NCI-H82 treated with DMSO at 0.1 percent for 48 hours (cell line): Measurements from ENCODE around the gene GMDS.
"Not testable (repeated sequence)": the region's sequence is repeated elsewhere in the genome, so short reads cannot be mapped to it uniquely, and the experiment has no call there.

Experiments used
- DNase-seq: peaks from one replicate; lab custom pipeline; 2025; ENCODE audit not compliant: unreplicated experiment; lab: John Stamatoyannopoulos, UW

GMDS gene

GRCh38 chr6:1698527-1698926, 546.9 kb downstream of the GMDS start:
- DNase-seq: no peak

GRCh38 chr6:1697688-1698351, 547.6 kb downstream of the GMDS start:
- no peak for DNase-seq

- no peak for DNase-seq
These were observed 548.9 kb downstream of the GMDS start for GRCh38 chr6:1696463-1696850.

GRCh38 chr6:1695546-1696462, 549.6 kb downstream of the GMDS start:
- DNase-seq: no peak

- DNase-seq: not testable (repeated sequence)
These were observed 553.6 kb downstream of the GMDS start for GRCh38 chr6:1691828-1692227.

GRCh38 chr6:1690656-1691055, 554.7 kb downstream of the GMDS start:
- not testable (repeated sequence) for DNase-seq

GRCh38 chr6:1689141-1689540, 556.3 kb downstream of the GMDS start:
- no peak for DNase-seq

GRCh38 chr6:1688396-1688795, 557.0 kb downstream of the GMDS start:
- DNase-seq: no peak

GRCh38 chr6:1687402-1687801, 558.0 kb downstream of the GMDS start:
- no peak for DNase-seq

- DNase-seq: no peak
These were observed 559.0 kb downstream of the GMDS start for GRCh38 chr6:1686117-1687098.

- no peak for DNase-seq
These were observed 565.7 kb downstream of the GMDS start for GRCh38 chr6:1679688-1680068.

- no peak for DNase-seq
These were observed 566.2 kb downstream of the GMDS start for GRCh38 chr6:1679031-1679687.

GRCh38 chr6:1678201-1678600, 567.2 kb downstream of the GMDS start:
- no peak for DNase-seq

- no peak for DNase-seq
These were observed 573.0 kb downstream of the GMDS start for GRCh38 chr6:1672379-1672778.

- DNase-seq: no peak
These were observed 574.5 kb downstream of the GMDS start for GRCh38 chr6:1670711-1671462.

GRCh38 chr6:1669996-1670395, 575.4 kb downstream of the GMDS start:
- DNase-seq: no peak

- not testable (repeated sequence) for DNase-seq
These were observed 576.9 kb downstream of the GMDS start for GRCh38 chr6:1668456-1668855.

GRCh38 chr6:1667805-1668175, 577.6 kb downstream of the GMDS start:
- no peak for DNase-seq

- DNase-seq: no peak
These were observed 578.2 kb downstream of the GMDS start for GRCh38 chr6:1667012-1667804.
